GM18507 (cell line): ENCODE data around the gene RNU1-4.
"Not testable (repeated sequence)": the region's sequence is repeated elsewhere in the genome, so short reads cannot be mapped to it uniquely, and the experiment has no call there.

Experiments
- DNase-seq: peaks from one replicate; pipeline ENCODE4 v3.0.0; 2011; ENCODE audit warnings: low read depth; ENCODE audit not compliant: insufficient read length; ENCODE audit errors: extremely low spot score
- FAIRE-seq: peaks from 2 replicates; lab custom pipeline; 2011; peaks lifted over from hg19 to GRCh38; lab: Jason Lieb, UNC

The RNU1-4 gene

GRCh38 chr1:16760801-16761200 is 20.5 kb downstream of the RNU1-4 start:
- not testable (repeated sequence) for FAIRE-seq, DNase-seq

GRCh38 chr1:16764248-16764819 is 24.0 kb downstream of the RNU1-4 start:
- FAIRE-seq, DNase-seq: not testable (repeated sequence)

GRCh38 chr1:16764820-16765655 is 24.7 kb downstream of the RNU1-4 start:
- not testable (repeated sequence) for DNase-seq, FAIRE-seq

- not testable (repeated sequence) for DNase-seq, FAIRE-seq
Measured at GRCh38 chr1:16765731-16766605, 25.7 kb downstream of the RNU1-4 start.

GRCh38 chr1:16766689-16767256 is 26.5 kb downstream of the RNU1-4 start:
- not testable (repeated sequence) for FAIRE-seq, DNase-seq

- not testable (repeated sequence) for FAIRE-seq, DNase-seq
Measured at GRCh38 chr1:16770139-16770759, 29.9 kb downstream of the RNU1-4 start.

- not testable (repeated sequence) for DNase-seq, FAIRE-seq
Measured at GRCh38 chr1:16770896-16771446, 30.7 kb downstream of the RNU1-4 start.

GRCh38 chr1:16772275-16773204 is 32.2 kb downstream of the RNU1-4 start:
- not testable (repeated sequence) for DNase-seq, FAIRE-seq

GRCh38 chr1:16773205-16773596 is 32.9 kb downstream of the RNU1-4 start:
- FAIRE-seq, DNase-seq: not testable (repeated sequence)

GRCh38 chr1:16773723-16774122 is 33.4 kb downstream of the RNU1-4 start:
- FAIRE-seq, DNase-seq: not testable (repeated sequence)

GRCh38 chr1:16774773-16775172 is 34.5 kb downstream of the RNU1-4 start:
- not testable (repeated sequence) for FAIRE-seq, DNase-seq

- not testable (repeated sequence) for DNase-seq, FAIRE-seq
Measured at GRCh38 chr1:16775290-16775689, 35.0 kb downstream of the RNU1-4 start.

- not testable (repeated sequence) for DNase-seq, FAIRE-seq
Measured at GRCh38 chr1:16776248-16776647, 35.9 kb downstream of the RNU1-4 start.

- not testable (repeated sequence) for DNase-seq, FAIRE-seq
Measured at GRCh38 chr1:16776835-16777234, 36.5 kb downstream of the RNU1-4 start.

- not testable (repeated sequence) for FAIRE-seq, DNase-seq
Measured at GRCh38 chr1:16777821-16778220, 37.5 kb downstream of the RNU1-4 start.

GRCh38 chr1:16779525-16779924 is 39.2 kb downstream of the RNU1-4 start:
- not testable (repeated sequence) for FAIRE-seq, DNase-seq

- DNase-seq, FAIRE-seq: not testable (repeated sequence)
Measured at GRCh38 chr1:16781033-16781432, 40.7 kb downstream of the RNU1-4 start.
